H1 (cell line): ENCODE measurements around the gene GMEB2. TPM values are rescaled to one million over a fixed set of nuclear protein-coding genes. Genes with fewer than 3 reads are reported as not detected.

Source experiments
- BRCA1 ChIP-seq: IDR thresholded peaks from 2 replicates; pipeline ENCODE4 v1.6.1; 2012; ENCODE audit warnings: low read depth, low read length, improper control_type of control experiment
- CBX8 ChIP-seq: fragments of 300-800, 300-1000 bp; sonication (generic); IDR thresholded peaks from 2 replicates; pipeline ENCODE4 v1.7.1; 2016; ENCODE audit warnings: low read depth, low read length, borderline replicate concordance
- JUN ChIP-seq: IDR thresholded peaks from 2 replicates; pipeline ENCODE4 v1.6.1; 2011; ENCODE audit warnings: low read depth, mild to moderate bottlenecking, improper control_type of control experiment, low read length
- MAFK ChIP-seq: IDR thresholded peaks from 2 replicates; pipeline ENCODE4 v1.6.1; 2012; ENCODE audit warnings: low read depth, mild to moderate bottlenecking, improper control_type of control experiment, low read length
- POLR2AphosphoS5 ChIP-seq: IDR thresholded peaks from 2 replicates; pipeline ENCODE4 v1.6.1; 2011; ENCODE audit warnings: low read depth, low read length
- RFX5 ChIP-seq: IDR thresholded peaks from 2 replicates; pipeline ENCODE4 v1.6.1; 2011; ENCODE audit warnings: low read depth, low read length, improper control_type of control experiment, borderline replicate concordance
- RXRA ChIP-seq: IDR thresholded peaks from 2 replicates; pipeline ENCODE4 v1.6.1; 2011; ENCODE audit warnings: low read depth, mild to moderate bottlenecking, low read length, moderate library complexity; ENCODE audit not compliant: insufficient read depth
- SP4 ChIP-seq: IDR thresholded peaks from 2 replicates; pipeline ENCODE4 v1.6.1; 2012; ENCODE audit warnings: low read length, inconsistent platforms
- polyA plus RNA-seq, 7 experiments: library from polyadenylated mRNA; depleted of rRNA in 3 of 7; stranded (reverse) in 5 of 7; unstranded in 2 of 7; fragments of >200 nt in 5 of 7; fragments of 200-250 nt in 2 of 7; gene quantifications; 1 replicate in 5 of 7; 2 replicates in 1 of 7; 4 replicates in 1 of 7; pipeline versions ENCODE4 v1.2.1 to v1.2.3, GENCODE V29; 2011 to 2013; ENCODE audit warnings: missing spikeins in 2 of 7, mixed read lengths in 2 of 7
- total RNA-seq: library from RNA; stranded (reverse); fragmentation: NEBNext Ultra II Directional; extraction: Animal tissue kit (Norgen Biotek cat#: 25700); gene quantifications from 2 replicates; pipeline ENCODE4 v1.2.1, GENCODE V29; 2021

GMEB2 gene
- total and polyA plus RNA-seq, 2 of the 8 experiments (the other 6 are each of a cell fraction or from before 2014, with no cell fraction given): 12.9 to 14.2 TPM

DNA sequence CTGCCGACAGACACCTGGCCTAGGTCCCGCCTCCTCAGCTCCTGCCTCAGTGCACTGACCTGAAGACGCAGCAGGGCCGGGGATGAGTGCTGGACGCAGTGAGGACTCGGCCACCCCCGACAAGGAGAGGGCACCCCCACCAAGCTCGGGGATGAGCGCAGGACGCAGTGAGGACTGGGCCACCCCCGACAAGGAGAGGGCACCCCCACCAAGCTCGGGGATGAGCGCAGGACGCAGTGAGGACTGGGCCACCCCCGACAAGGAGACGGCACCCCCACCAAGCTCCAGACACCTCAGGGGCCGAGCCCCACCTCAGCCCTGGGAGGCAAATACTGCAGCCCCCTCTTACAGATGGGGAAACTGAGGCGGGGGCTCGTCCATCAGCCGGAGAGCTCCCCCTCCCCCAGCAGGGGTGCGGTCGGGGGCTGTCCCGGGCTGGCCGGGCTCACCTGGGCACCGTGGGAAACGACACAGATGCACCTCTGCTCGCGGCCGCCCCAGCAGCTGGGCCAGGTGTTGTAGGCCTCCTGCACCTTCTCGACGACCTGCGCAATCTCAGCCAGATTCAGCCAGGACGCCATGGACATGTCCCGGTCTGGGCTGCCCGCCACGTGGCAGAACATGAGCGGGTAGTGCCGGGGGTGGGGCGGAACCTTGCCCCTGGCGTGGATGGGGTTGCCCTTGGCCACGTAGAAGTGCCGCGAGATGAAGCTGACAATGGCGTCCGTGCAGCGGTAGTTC lies 60.3 kb downstream of the GMEB2 start (continued):
- TF ChIP-seq SP4: no peak
- no peak for TF ChIP-seq RFX5
- TF ChIP-seq RXRA: no peak
- no peak for TF ChIP-seq CBX8
- TF ChIP-seq BRCA1: no peak
- no peak for TF ChIP-seq POLR2AphosphoS5
- no peak for TF ChIP-seq JUN
- no peak for TF ChIP-seq MAFK
